Myocyte (in vitro differentiated cells): ENCODE measurements around the gene STX4. TPM values are rescaled to one million over a fixed set of nuclear protein-coding genes. Genes with fewer than 3 reads are reported as not detected.
"Not testable (repeated sequence)": the region's sequence is repeated elsewhere in the genome, so short reads cannot be mapped to it uniquely, and the experiment has no call there.

Experiments used
- DNase-seq: peaks from one replicate; pipeline ENCODE4 v3.0.0-alpha.2; 2012; ENCODE audit warnings: low read depth
- total RNA-seq: library from RNA; depleted of rRNA; stranded (reverse); fragments of >200 nt; gene quantifications from 2 replicates; pipeline ENCODE4 v1.2.3, GENCODE V29; 2014

Gene STX4
- total RNA-seq, 1 donor from 2014 or later: 51.0 TPM

- not testable (repeated sequence) for DNase-seq
These were observed 15.6 kb upstream of the STX4 start for GRCh38 chr16:31017756-31018155.

GRCh38 chr16:31020536-31020935, 12.8 kb upstream of the STX4 start:
- DNase-seq: no peak

- peak; percentile 68 for DNase-seq
These were observed 10.7 kb upstream of the STX4 start for GRCh38 chr16:31022544-31023251.

- no peak for DNase-seq
These were observed 10.1 kb upstream of the STX4 start for GRCh38 chr16:31023252-31023602.

GRCh38 chr16:31023627-31024226, 9.6 kb upstream of the STX4 start:
- DNase-seq: no peak

- no peak for DNase-seq
These were observed 8.0 kb upstream of the STX4 start for GRCh38 chr16:31025339-31025738.

GRCh38 chr16:31029272-31029671, 4.1 kb upstream of the STX4 start:
- no peak for DNase-seq

- no peak for DNase-seq
These were observed 2.1 kb upstream of the STX4 start for GRCh38 chr16:31031276-31031675.

GRCh38 chr16:31033709-31034492, 543 bp downstream of the STX4 start:
- DNase-seq: peak; percentile 92

- no peak for DNase-seq
These were observed 3.3 kb downstream of the STX4 start for GRCh38 chr16:31036691-31037090.

- no peak for DNase-seq
These were observed 5.6 kb downstream of the STX4 start for GRCh38 chr16:31038993-31039392.

- DNase-seq: no peak
These were observed 9.5 kb downstream of the STX4 start for GRCh38 chr16:31042866-31043265.

GRCh38 chr16:31043352-31043751, 10.0 kb downstream of the STX4 start:
- peak; percentile 42 for DNase-seq

- DNase-seq: no peak
These were observed 10.6 kb downstream of the STX4 start for GRCh38 chr16:31043898-31044481.

- DNase-seq: peak; percentile 73
These were observed 17.1 kb downstream of the STX4 start for GRCh38 chr16:31050280-31051030.

GRCh38 chr16:31052114-31052513, 18.8 kb downstream of the STX4 start:
- peak; percentile 96 for DNase-seq

GRCh38 chr16:31055613-31056012, 22.3 kb downstream of the STX4 start:
- DNase-seq: no peak

- DNase-seq: no peak
These were observed 27.9 kb downstream of the STX4 start for GRCh38 chr16:31061126-31061812.

- DNase-seq: no peak
These were observed 28.6 kb downstream of the STX4 start for GRCh38 chr16:31061813-31062440.

GRCh38 chr16:31063495-31063842, 30.1 kb downstream of the STX4 start:
- DNase-seq: no peak
